Activated naive CD8-positive, alpha-beta T cell treated with anti-CD3 and anti-CD28 coated beads, Interleukin-2, amount 50 U/mL, for 24 hours (primary cell): ENCODE data around the gene MKLN1.

Experiments
- ATAC-seq: fragments of 150-1000 bp; cut with Tn5 transposase; one replicate; pipeline ENCODE4 v1.10.0; 2021
- DNase-seq: peaks from one replicate; pipeline ENCODE4 v3.0.0; 2021
- H3K27ac Mint-ChIP-seq: one replicate; pipeline ENCODE4 v1.8.0; 2021; ENCODE audit warnings: mild to moderate bottlenecking, mixed read lengths
- H3K27me3 Mint-ChIP-seq: one replicate; pipeline ENCODE4 v1.8.0; 2021; ENCODE audit warnings: mixed read lengths
- H3K36me3 Mint-ChIP-seq: one replicate; pipeline ENCODE4 v1.8.0; 2021; ENCODE audit warnings: low read depth, mixed read lengths
- H3K4me1 Mint-ChIP-seq: one replicate; pipeline ENCODE4 v1.8.0; 2021; ENCODE audit warnings: mixed read lengths
- H3K4me3 Mint-ChIP-seq: one replicate; pipeline ENCODE4 v1.8.0; 2021; ENCODE audit warnings: mild to moderate bottlenecking, moderate library complexity, mixed read lengths
- H3K9me3 Mint-ChIP-seq: one replicate; pipeline ENCODE4 v1.8.0; 2021; ENCODE audit warnings: mixed read lengths

Gene MKLN1

GRCh38 chr7:131466735-131467365 lies 139.2 kb downstream of the MKLN1 start:
- no peak overlapping the region for H3K4me3 Mint-ChIP-seq
- ATAC-seq (no peak), DNase-seq (no peak)
- H3K4me1 Mint-ChIP-seq, result peaks cover 2% of the 10 kb centered on the region
- H3K9me3 Mint-ChIP-seq, result no peaks in the 10 kb centered on the region
- H3K36me3 Mint-ChIP-seq, result peaks cover 42% of the 10 kb centered on the region
- H3K27ac Mint-ChIP-seq, result no peak overlapping the region
- no peaks in the 10 kb centered on the region for H3K27me3 Mint-ChIP-seq

GRCh38 chr7:131467788-131468187 lies 140.1 kb downstream of the MKLN1 start:
- no peak overlapping the region for H3K27ac Mint-ChIP-seq
- ATAC-seq, result no peak
- H3K9me3 Mint-ChIP-seq, result no peaks in the 10 kb centered on the region
- H3K4me3 Mint-ChIP-seq, result no peak overlapping the region
- no peaks in the 10 kb centered on the region for H3K27me3 Mint-ChIP-seq
- DNase-seq, result no peak
- H3K36me3 Mint-ChIP-seq, result peaks cover 46% of the 10 kb centered on the region
- peaks cover 2% of the 10 kb centered on the region for H3K4me1 Mint-ChIP-seq

- H3K27ac Mint-ChIP-seq, result no peak overlapping the region
- DNase-seq (no peak), ATAC-seq (no peak)
- H3K9me3 Mint-ChIP-seq, result no peaks in the 10 kb centered on the region
- no peak overlapping the region for H3K4me3 Mint-ChIP-seq
- peaks cover 2% of the 10 kb centered on the region for H3K4me1 Mint-ChIP-seq
- peaks cover 53% of the 10 kb centered on the region for H3K36me3 Mint-ChIP-seq
- H3K27me3 Mint-ChIP-seq, result no peaks in the 10 kb centered on the region
Measured at GRCh38 chr7:131471250-131472004, 143.8 kb downstream of the MKLN1 start.

- ATAC-seq, result no peak
- Mint-ChIP-seq H3K9me3 (no peaks in the 10 kb centered on the region), H3K27me3 (no peaks in the 10 kb centered on the region), H3K4me3 (no peak overlapping the region), H3K4me1 (no peaks in the 10 kb centered on the region), H3K36me3 (peaks cover 40% of the 10 kb centered on the region), H3K27ac (no peak overlapping the region)
- no peak for DNase-seq
Measured at GRCh38 chr7:131476740-131477139, 149.1 kb downstream of the MKLN1 start.

GRCh38 chr7:131480384-131481315 lies 153.0 kb downstream of the MKLN1 start:
- H3K4me1 Mint-ChIP-seq, result no peaks in the 10 kb centered on the region
- H3K27ac Mint-ChIP-seq, result no peak overlapping the region
- H3K36me3 Mint-ChIP-seq, result peaks cover 18% of the 10 kb centered on the region
- no peaks in the 10 kb centered on the region for H3K9me3 Mint-ChIP-seq
- no peaks in the 10 kb centered on the region for H3K27me3 Mint-ChIP-seq
- ATAC-seq, result no peak
- no peak overlapping the region for H3K4me3 Mint-ChIP-seq
- DNase-seq, result no peak

- no peaks in the 10 kb centered on the region for H3K4me1 Mint-ChIP-seq
- no peak overlapping the region for H3K27ac Mint-ChIP-seq
- no peak for ATAC-seq
- no peaks in the 10 kb centered on the region for H3K9me3 Mint-ChIP-seq
- H3K36me3 Mint-ChIP-seq, result peaks cover 11% of the 10 kb centered on the region
- H3K27me3 Mint-ChIP-seq, result no peaks in the 10 kb centered on the region
- DNase-seq, result no peak
- no peak overlapping the region for H3K4me3 Mint-ChIP-seq
Measured at GRCh38 chr7:131482800-131483199, 155.1 kb downstream of the MKLN1 start.

GRCh38 chr7:131483586-131483985 lies 155.9 kb downstream of the MKLN1 start:
- no peaks in the 10 kb centered on the region for H3K4me1 Mint-ChIP-seq
- H3K27me3 Mint-ChIP-seq, result no peaks in the 10 kb centered on the region
- no peak for DNase-seq
- no peak overlapping the region for H3K4me3 Mint-ChIP-seq
- peaks cover 11% of the 10 kb centered on the region for H3K36me3 Mint-ChIP-seq
- no peaks in the 10 kb centered on the region for H3K9me3 Mint-ChIP-seq
- no peak for ATAC-seq
- no peak overlapping the region for H3K27ac Mint-ChIP-seq

- Mint-ChIP-seq H3K4me3 (no peak overlapping the region), H3K27me3 (no peaks in the 10 kb centered on the region), H3K9me3 (no peaks in the 10 kb centered on the region), H3K36me3 (peaks cover 4% of the 10 kb centered on the region), H3K4me1 (no peaks in the 10 kb centered on the region), H3K27ac (no peak overlapping the region)
- DNase-seq (no peak), ATAC-seq (no peak)
Measured at GRCh38 chr7:131486346-131486745, 158.7 kb downstream of the MKLN1 start.

- no peak for ATAC-seq
- no peak for DNase-seq
- Mint-ChIP-seq H3K4me1 (no peaks in the 10 kb centered on the region), H3K27ac (no peak overlapping the region), H3K4me3 (no peak overlapping the region), H3K9me3 (no peaks in the 10 kb centered on the region), H3K27me3 (no peaks in the 10 kb centered on the region), H3K36me3 (peaks cover 4% of the 10 kb centered on the region)
Measured at GRCh38 chr7:131487217-131487616, 159.5 kb downstream of the MKLN1 start.

GRCh38 chr7:131488361-131488760 lies 160.7 kb downstream of the MKLN1 start:
- H3K27me3 Mint-ChIP-seq, result no peaks in the 10 kb centered on the region
- ATAC-seq (no peak), DNase-seq (no peak)
- H3K9me3 Mint-ChIP-seq, result no peaks in the 10 kb centered on the region
- H3K4me3 Mint-ChIP-seq, result no peak overlapping the region
- H3K4me1 Mint-ChIP-seq, result no peaks in the 10 kb centered on the region
- H3K27ac Mint-ChIP-seq, result no peak overlapping the region
- H3K36me3 Mint-ChIP-seq, result peaks cover 4% of the 10 kb centered on the region

GRCh38 chr7:131489196-131489595 lies 161.5 kb downstream of the MKLN1 start:
- no peak for DNase-seq
- Mint-ChIP-seq H3K4me3 (no peak overlapping the region), H3K27me3 (no peaks in the 10 kb centered on the region), H3K4me1 (no peaks in the 10 kb centered on the region), H3K27ac (no peak overlapping the region), H3K36me3 (peaks cover 4% of the 10 kb centered on the region), H3K9me3 (no peaks in the 10 kb centered on the region)
- ATAC-seq, result no peak

GRCh38 chr7:131489881-131490280 lies 162.2 kb downstream of the MKLN1 start:
- Mint-ChIP-seq H3K9me3 (no peaks in the 10 kb centered on the region), H3K36me3 (peaks cover 4% of the 10 kb centered on the region), H3K4me1 (no peaks in the 10 kb centered on the region), H3K27me3 (no peaks in the 10 kb centered on the region), H3K27ac (no peak overlapping the region), H3K4me3 (no peak overlapping the region)
- ATAC-seq (no peak), DNase-seq (no peak)

GRCh38 chr7:131493081-131493480 lies 165.4 kb downstream of the MKLN1 start:
- no peaks in the 10 kb centered on the region for H3K27me3 Mint-ChIP-seq
- H3K27ac Mint-ChIP-seq, result no peak overlapping the region
- H3K4me1 Mint-ChIP-seq, result no peaks in the 10 kb centered on the region
- H3K9me3 Mint-ChIP-seq, result no peaks in the 10 kb centered on the region
- no peak for ATAC-seq
- no peak overlapping the region for H3K4me3 Mint-ChIP-seq
- H3K36me3 Mint-ChIP-seq, result peaks cover 4% of the 10 kb centered on the region
- DNase-seq, result no peak

- peaks cover 4% of the 10 kb centered on the region for H3K36me3 Mint-ChIP-seq
- no peak for ATAC-seq
- H3K27me3 Mint-ChIP-seq, result no peaks in the 10 kb centered on the region
Measured at GRCh38 chr7:131493581-131493980, 165.9 kb downstream of the MKLN1 start.

GRCh38 chr7:131494182-131494581 lies 166.5 kb downstream of the MKLN1 start:
- ATAC-seq (no peak), DNase-seq (no peak)
- no peak overlapping the region for H3K27ac Mint-ChIP-seq
- peaks cover 4% of the 10 kb centered on the region for H3K36me3 Mint-ChIP-seq
- no peaks in the 10 kb centered on the region for H3K9me3 Mint-ChIP-seq
- H3K4me1 Mint-ChIP-seq, result no peaks in the 10 kb centered on the region
- H3K4me3 Mint-ChIP-seq, result no peak overlapping the region
- no peaks in the 10 kb centered on the region for H3K27me3 Mint-ChIP-seq

More at GRCh38 chr7:131493581-131493980, 165.9 kb downstream of the MKLN1 start:
- no peak overlapping the region for H3K4me3 Mint-ChIP-seq
- no peak for DNase-seq
- H3K9me3 Mint-ChIP-seq, result no peaks in the 10 kb centered on the region
- H3K4me1 Mint-ChIP-seq, result no peaks in the 10 kb centered on the region
- H3K27ac Mint-ChIP-seq, result no peak overlapping the region
